ENCODE results near the gene CKS2. TPM values are rescaled to one million over a fixed set of nuclear protein-coding genes. Genes with fewer than 3 reads are reported as not detected.
A peak's percentile ranks its signal among the peaks of the same experiment; 100 is the strongest.

Gene CKS2
- total RNA-seq, 1 donor from 2014 or later: 23.7 TPM

GRCh38 chr9:89317282-89317681, 6.3 kb downstream of the CKS2 start:
- H3K27ac Mint-ChIP-seq (ENCODE audit: unreplicated experiment): peak overlapping the region; percentile 98
- H3K9me3 Mint-ChIP-seq (ENCODE audit: unreplicated experiment): no peaks in the 10 kb centered on the region
- H3K27me3 Mint-ChIP-seq (ENCODE audit: unreplicated experiment): no peaks in the 10 kb centered on the region
- peaks cover 60% of the 10 kb centered on the region for H3K4me1 Mint-ChIP-seq (ENCODE audit: unreplicated experiment)
- TF ChIP-seq, protein P1, sequence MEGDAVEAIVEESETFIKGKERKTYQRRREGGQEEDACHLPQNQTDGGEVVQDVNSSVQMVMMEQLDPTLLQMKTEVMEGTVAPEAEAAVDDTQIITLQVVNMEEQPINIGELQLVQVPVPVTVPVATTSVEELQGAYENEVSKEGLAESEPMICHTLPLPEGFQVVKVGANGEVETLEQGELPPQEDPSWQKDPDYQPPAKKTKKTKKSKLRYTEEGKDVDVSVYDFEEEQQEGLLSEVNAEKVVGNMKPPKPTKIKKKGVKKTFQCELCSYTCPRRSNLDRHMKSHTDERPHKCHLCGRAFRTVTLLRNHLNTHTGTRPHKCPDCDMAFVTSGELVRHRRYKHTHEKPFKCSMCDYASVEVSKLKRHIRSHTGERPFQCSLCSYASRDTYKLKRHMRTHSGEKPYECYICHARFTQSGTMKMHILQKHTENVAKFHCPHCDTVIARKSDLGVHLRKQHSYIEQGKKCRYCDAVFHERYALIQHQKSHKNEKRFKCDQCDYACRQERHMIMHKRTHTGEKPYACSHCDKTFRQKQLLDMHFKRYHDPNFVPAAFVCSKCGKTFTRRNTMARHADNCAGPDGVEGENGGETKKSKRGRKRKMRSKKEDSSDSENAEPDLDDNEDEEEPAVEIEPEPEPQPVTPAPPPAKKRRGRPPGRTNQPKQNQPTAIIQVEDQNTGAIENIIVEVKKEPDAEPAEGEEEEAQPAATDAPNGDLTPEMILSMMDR (IDR thresholded peaks at IDR 0.05): no peak
- H3K36me3 Mint-ChIP-seq (ENCODE audit: unreplicated experiment): peaks cover 7% of the 10 kb centered on the region
- H3K4me3 Mint-ChIP-seq (ENCODE audit: unreplicated experiment): peak overlapping the region; percentile 88
- no peak for DNase-seq (ENCODE audit: extremely low spot score, unreplicated experiment)

DNA sequence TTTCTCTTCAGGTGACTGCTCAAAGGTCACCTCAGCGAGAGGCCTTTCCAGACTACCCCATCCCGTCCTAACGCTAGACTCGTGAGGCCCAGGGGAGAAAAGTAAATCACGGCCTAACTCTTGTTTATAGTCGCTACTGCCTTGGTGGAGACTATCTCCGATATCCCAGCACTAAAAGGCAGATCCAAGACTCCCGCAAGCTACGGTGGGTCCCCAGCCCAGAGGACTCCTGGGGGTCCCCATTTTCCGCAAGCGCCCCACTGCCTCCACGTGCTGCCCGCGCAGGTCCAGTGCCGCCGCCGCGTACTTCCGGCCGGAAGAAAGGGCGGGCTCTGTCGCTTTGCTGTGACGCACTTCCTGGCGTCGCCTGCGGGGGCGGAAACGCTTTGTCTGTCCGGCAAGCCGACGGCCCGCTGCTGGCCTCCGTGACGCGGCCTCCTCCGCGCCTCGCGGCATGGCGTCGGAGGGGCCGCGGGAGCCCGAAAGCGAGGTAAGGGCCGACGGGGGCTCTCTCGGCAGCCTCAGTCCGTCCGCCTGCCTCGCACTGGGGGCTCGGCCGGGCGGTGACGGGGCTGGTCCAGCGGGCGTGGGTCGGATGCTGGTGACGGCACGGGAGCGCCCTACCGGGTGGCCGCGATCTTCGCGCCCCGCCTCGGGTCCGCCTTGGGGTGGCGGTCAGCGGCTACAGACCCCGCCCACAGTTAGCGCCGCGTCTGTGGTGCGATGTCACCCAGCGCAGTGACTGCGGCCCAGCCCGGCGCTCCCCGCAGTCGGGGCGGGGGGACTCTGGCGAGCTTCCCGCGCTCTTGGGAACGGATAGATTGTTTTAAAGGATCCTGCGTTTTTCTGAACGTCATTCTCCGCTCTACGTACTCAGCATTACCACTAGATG, 7.4 kb downstream of the CKS2 start, which contains the start of gene SECISBP2:
Gene SECISBP2 (plus strand): TSS at position 378 of the 892 bp plus-strand sequence. CDS start 77 bp downstream, at position 455.
- TF ChIP-seq, protein P1 (IDR thresholded peaks at IDR 0.05): peak; percentile 81
- Mint-ChIP-seq H3K36me3 (ENCODE audit: unreplicated experiment) (peaks cover 7% of the 10 kb centered on the region), H3K4me3 (ENCODE audit: unreplicated experiment) (peak within 1 kb of the TSS; percentile 88), H3K27ac (ENCODE audit: unreplicated experiment) (peak within 1 kb of the TSS; percentile 98), H3K9me3 (ENCODE audit: unreplicated experiment) (no peaks in the 10 kb centered on the region), H3K27me3 (ENCODE audit: unreplicated experiment) (no peaks in the 10 kb centered on the region), H3K4me1 (ENCODE audit: unreplicated experiment) (peaks cover 56% of the 10 kb centered on the region)
- DNase-seq (ENCODE audit: extremely low spot score, unreplicated experiment): peak; percentile 98

DNA sequence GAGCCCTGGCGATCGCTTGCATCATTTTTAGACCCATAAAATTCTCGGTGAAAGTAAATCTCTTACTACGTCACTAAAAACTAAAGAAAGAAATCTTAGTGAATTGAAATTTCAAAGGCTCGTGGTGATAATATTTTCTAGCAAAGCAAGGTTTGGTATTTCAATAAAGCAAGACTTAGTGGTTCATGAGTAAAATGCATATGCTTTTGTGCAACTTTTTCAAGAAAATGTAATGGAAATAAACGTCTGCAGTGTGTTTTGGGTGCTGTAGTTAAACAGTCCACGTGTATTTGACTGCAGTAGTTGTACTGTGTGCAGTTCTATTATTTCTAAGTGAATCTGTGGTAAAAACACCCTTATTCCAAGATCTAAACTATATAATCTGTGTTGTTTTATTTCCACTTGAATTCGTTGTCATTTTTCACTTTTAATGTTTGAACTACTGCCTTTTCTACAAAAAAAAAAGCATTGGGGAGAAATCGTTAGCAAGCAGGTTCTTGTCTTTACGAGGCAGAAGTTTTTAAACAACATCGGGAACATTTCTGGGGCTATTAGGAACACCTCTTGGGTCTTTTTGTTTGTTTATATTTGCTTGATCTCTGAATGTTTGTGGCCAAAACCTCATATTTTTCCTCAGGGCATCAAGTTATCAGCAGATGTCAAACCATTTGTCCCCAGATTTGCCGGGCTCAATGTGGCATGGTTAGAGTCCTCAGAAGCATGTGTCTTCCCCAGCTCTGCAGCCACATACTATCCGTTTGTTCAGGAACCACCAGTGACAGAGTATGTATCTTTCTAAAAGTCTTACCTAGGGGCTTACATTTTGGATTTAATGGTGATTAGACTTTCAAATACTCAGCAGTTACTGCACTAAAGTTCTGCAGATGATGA, 8.3 kb downstream of the CKS2 start:
- Mint-ChIP-seq H3K4me1 (ENCODE audit: unreplicated experiment) (peaks cover 48% of the 10 kb centered on the region), H3K4me3 (ENCODE audit: unreplicated experiment) (peak overlapping the region; percentile 88), H3K9me3 (ENCODE audit: unreplicated experiment) (no peaks in the 10 kb centered on the region), H3K27ac (ENCODE audit: unreplicated experiment) (peak overlapping the region; percentile 98), H3K27me3 (ENCODE audit: unreplicated experiment) (no peaks in the 10 kb centered on the region), H3K36me3 (ENCODE audit: unreplicated experiment) (peaks cover 7% of the 10 kb centered on the region)
- TF ChIP-seq, protein P1 (IDR thresholded peaks at IDR 0.05): no peak
- no peak for DNase-seq (ENCODE audit: extremely low spot score, unreplicated experiment)

- peaks cover 24% of the 10 kb centered on the region for H3K4me1 Mint-ChIP-seq (ENCODE audit: unreplicated experiment)
- H3K27ac Mint-ChIP-seq (ENCODE audit: unreplicated experiment): no peak overlapping the region
- TF ChIP-seq, protein P1 (IDR thresholded peaks at IDR 0.05): no peak
Measured at GRCh38 chr9:89323390-89323789, 12.4 kb downstream of the CKS2 start.

More at GRCh38 chr9:89323390-89323789, 12.4 kb downstream of the CKS2 start:
- no peak overlapping the region for H3K4me3 Mint-ChIP-seq (ENCODE audit: unreplicated experiment)
- DNase-seq (ENCODE audit: extremely low spot score, unreplicated experiment): no peak
- no peaks in the 10 kb centered on the region for H3K27me3 Mint-ChIP-seq (ENCODE audit: unreplicated experiment)
- H3K9me3 Mint-ChIP-seq (ENCODE audit: unreplicated experiment): no peaks in the 10 kb centered on the region
- peaks cover 3% of the 10 kb centered on the region for H3K36me3 Mint-ChIP-seq (ENCODE audit: unreplicated experiment)
